SJCRH30 (cell line): ENCODE data around the gene PROC. TPM values are rescaled to one million over a fixed set of nuclear protein-coding genes. Genes with fewer than 3 reads are reported as not detected.

ENCODE experiments used
- DNase-seq, 2 experiments: peaks; one replicate each; pipeline ENCODE4 v3.0.0-alpha.2; 2015 to 2020
- H3K27ac ChIP-seq: fragments of 250-450 bp; sonication (Bioruptor Pico); 2 replicates; pipeline ENCODE4 v1.5.1; 2020; ENCODE audit warnings: mild to moderate bottlenecking, moderate library complexity
- H3K27me3 ChIP-seq: fragments of 250-450 bp; sonication (Bioruptor Pico); 2 replicates; pipeline ENCODE4 v1.5.1; 2020; ENCODE audit warnings: mild to moderate bottlenecking, moderate library complexity
- H3K36me3 ChIP-seq: fragments of 250-450 bp; sonication (Bioruptor Pico); 2 replicates; pipeline ENCODE4 v1.5.1; 2020; ENCODE audit warnings: mild to moderate bottlenecking, moderate library complexity
- H3K4me1 ChIP-seq: fragments of 250-450 bp; sonication (Bioruptor Pico); 2 replicates; pipeline ENCODE4 v1.5.1; 2020; ENCODE audit warnings: mild to moderate bottlenecking, moderate library complexity
- H3K4me3 ChIP-seq: fragments of 250-450 bp; sonication (Bioruptor Pico); 2 replicates; pipeline ENCODE4 v1.5.1; 2020; ENCODE audit warnings: mild to moderate bottlenecking, moderate library complexity
- H3K9me3 ChIP-seq: fragments of 250-450 bp; sonication (Bioruptor Pico); replicated peaks from 2 replicates; pipeline ENCODE4 v1.5.1; 2020; ENCODE audit warnings: mild to moderate bottlenecking, moderate library complexity
- total RNA-seq: library from RNA; depleted of rRNA; stranded (reverse); fragments of >200 nt; shearing (Covaris generic); gene quantifications from 2 replicates; pipeline ENCODE4 v1.2.3, GENCODE V29; 2014; rRNA removed

The PROC gene
- total RNA-seq, 1 experiment from 2014 or later = not detected

DNA sequence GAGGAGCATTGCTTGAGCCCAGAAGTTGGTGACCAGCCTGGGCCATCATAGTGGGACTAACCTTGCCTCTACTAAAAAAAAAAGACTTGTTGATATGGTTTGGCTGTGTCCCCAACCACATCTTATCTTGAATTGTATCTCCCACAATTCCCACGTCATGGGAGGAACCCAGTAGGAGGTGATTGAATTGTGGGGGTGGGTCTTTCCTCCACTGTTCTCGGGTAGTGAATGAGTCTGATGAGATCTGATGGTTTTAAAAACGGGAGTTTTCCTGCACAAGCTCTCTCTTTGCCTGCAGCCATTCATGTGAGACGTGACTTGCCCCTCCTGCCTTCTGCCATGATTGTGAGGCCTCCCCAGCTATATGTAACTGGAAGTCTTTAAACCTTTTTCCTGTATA lies 47.0 kb downstream of the PROC start:
- H3K27me3 ChIP-seq = no peaks in the 10 kb centered on the region
- no peak for DNase-seq
- no peaks in the 10 kb centered on the region for H3K9me3 ChIP-seq
- no peak overlapping the region for H3K4me3 ChIP-seq
- no peak overlapping the region for H3K27ac ChIP-seq
- H3K36me3 ChIP-seq = no peaks in the 10 kb centered on the region; the same call in 1 of the 2 replicates
- peaks cover 25% of the 10 kb centered on the region for H3K4me1 ChIP-seq

DNA sequence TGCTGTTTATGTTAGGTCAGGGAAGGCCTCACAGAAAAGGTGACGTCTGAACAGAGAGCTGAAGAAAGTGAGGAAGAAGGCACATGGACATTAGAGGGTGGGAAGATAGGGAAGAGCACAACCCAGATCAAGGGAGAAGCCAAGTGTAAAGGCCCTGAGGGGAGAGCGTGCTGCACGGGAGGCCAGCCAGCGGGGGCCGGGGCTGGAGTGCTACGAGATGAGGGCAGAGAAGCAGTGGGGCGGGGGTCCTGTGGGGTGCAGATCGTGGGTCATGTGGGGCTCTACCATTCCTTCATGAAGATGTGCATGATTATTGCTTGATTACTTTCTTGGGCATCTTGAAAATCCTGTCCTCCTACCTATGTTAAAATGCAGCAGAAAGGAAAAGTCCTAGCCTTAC lies 50.8 kb downstream of the PROC start:
- Histone ChIP-seq H3K27ac (no peak overlapping the region), H3K36me3 (no peaks in the 10 kb centered on the region; the same call in 1 of the 2 replicates), H3K4me3 (no peak overlapping the region), H3K27me3 (no peaks in the 10 kb centered on the region), H3K9me3 (no peaks in the 10 kb centered on the region), H3K4me1 (peaks cover 11% of the 10 kb centered on the region)
- no peak for DNase-seq

DNA sequence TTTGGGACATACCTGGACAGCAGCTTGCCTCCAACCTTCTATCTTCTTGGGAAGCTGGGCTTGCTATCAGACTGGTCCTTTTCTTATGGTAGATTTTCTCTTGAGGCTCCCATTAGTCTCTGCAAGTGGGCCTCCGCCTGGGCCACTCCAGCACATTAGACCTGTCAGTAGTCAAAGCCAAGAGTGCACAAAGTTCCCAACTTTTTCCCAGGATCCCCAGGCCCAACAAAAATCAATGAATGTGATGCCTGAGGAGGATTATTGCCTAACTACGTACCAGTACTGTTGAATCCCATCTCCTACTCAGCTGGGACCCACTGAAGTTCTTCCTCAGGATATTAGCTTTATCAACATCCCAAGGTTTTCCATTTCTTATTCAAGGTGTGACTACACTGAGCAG lies 51.7 kb downstream of the PROC start:
- Histone ChIP-seq H3K9me3 (no peaks in the 10 kb centered on the region), H3K4me3 (no peak overlapping the region), H3K36me3 (no peaks in the 10 kb centered on the region; the same call in 1 of the 2 replicates), H3K4me1 (peaks cover 2% of the 10 kb centered on the region), H3K27ac (no peak overlapping the region), H3K27me3 (no peaks in the 10 kb centered on the region)
- no peak for DNase-seq

DNA sequence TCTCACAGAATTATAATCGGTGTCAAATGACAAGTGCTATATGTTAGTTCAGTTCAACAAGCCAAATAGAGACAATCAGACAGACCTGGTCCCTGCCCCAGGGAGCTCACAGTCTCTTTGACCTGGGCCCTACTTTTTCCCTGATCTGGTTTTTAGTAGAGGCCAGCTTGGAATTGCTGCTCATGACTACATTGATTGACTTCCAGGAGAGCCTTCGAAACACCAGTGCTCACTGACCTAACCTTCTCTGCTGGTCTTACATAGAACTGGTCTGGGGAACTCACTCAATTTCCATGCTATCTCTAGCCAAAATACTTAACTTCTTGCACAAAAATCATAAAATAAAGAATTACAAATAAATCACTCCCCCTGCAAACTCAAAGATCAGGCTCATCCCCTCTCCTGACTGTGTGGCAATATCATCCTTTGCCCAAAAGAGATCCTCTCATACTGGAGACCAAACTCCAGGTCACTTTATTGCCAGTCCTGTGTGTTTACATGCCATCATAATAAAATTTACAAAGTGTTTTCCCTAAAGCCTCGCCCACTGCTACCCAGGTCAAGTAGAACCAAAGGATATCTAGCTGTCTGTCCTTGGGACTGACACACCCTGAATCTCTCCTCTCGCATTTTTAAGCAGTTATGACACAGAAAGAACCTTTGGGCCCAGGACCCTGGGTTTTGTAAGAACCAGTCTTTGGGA lies 53.2 kb downstream of the PROC start:
- Histone ChIP-seq H3K27ac (no peak overlapping the region), H3K4me3 (no peak overlapping the region), H3K4me1 (no peaks in the 10 kb centered on the region), H3K36me3 (no peaks in the 10 kb centered on the region; the same call in 1 of the 2 replicates), H3K9me3 (no peaks in the 10 kb centered on the region), H3K27me3 (no peaks in the 10 kb centered on the region)
- DNase-seq = no peak

DNA sequence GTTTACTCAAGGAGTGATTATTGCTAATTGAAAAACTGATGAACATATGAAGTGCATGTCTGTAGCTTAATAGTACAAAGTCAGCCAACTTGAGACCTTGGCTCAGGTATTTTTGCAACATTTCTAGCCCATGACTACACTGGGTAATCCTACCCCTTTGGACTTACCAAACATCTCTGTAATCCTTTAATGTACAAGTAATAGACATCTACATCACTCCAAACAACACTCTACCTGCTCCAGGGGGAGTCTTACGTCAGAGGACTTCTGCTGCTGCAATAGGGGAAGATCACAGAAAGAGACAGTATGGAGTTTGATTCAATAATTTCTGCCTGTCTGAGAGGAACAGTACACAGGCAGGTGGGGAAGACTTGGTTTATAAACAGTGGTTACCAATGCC lies 54.0 kb downstream of the PROC start:
- no peaks in the 10 kb centered on the region; the same call in 1 of the 2 replicates for H3K36me3 ChIP-seq
- no peaks in the 10 kb centered on the region for H3K4me1 ChIP-seq
- H3K4me3 ChIP-seq = no peak overlapping the region
- H3K27me3 ChIP-seq = no peaks in the 10 kb centered on the region
- H3K9me3 ChIP-seq = no peaks in the 10 kb centered on the region
- H3K27ac ChIP-seq = no peak overlapping the region
- no peak for DNase-seq

DNA sequence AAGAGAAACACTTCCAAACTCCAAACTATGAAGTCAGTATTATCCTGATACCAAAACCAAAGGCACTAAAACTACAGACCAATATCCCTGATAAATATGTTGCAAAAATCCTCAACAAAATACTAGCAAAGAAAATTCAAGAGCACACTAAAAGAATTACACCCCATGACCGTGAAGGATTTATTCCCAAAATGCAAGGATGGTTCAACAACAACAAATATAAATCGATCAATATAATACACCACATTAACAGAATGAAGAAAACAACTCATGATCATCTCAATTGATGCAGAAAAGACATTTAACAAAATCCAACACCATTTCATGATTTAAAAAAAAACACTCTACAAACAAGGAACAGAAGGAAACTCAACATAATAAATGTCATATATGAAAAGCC lies 57.6 kb downstream of the PROC start:
- H3K36me3 ChIP-seq = peaks cover 4% of the 10 kb centered on the region; the same call in 1 of the 2 replicates
- H3K9me3 ChIP-seq = no peaks in the 10 kb centered on the region
- DNase-seq = no peak
- H3K4me3 ChIP-seq = no peak overlapping the region
- no peaks in the 10 kb centered on the region for H3K27me3 ChIP-seq
- H3K4me1 ChIP-seq = no peaks in the 10 kb centered on the region
- no peak overlapping the region for H3K27ac ChIP-seq

Other genes starting within 250 kb of the PROC start
- gene CYP27C1, start 198.1 kb upstream of the PROC start, total RNA-seq = 0.30 and 0.35 TPM in 2 replicates
- 43.0 and 46.9 TPM in 2 replicates for gene ERCC3, start 124.3 kb upstream of the PROC start, total RNA-seq
- gene MAP3K2, start 30.5 kb upstream of the PROC start, total RNA-seq = 24.4 and 28.8 TPM in 2 replicates
- 61.1 and 66.8 TPM in 2 replicates for gene IWS1, start 108.1 kb downstream of the PROC start, total RNA-seq
- 2.7 and 3.7 TPM in 2 replicates for gene MYO7B, start 117.3 kb downstream of the PROC start, total RNA-seq
- gene GPR17, start 227.7 kb downstream of the PROC start, total RNA-seq = 0.18 TPM in 1 of 2 replicates, not detected in the other